ENCODE results near the gene MYL6.
A peak's percentile ranks its signal among the peaks of the same experiment; 100 is the strongest.

MYL6 gene

GRCh38 chr12:56189099-56189917 lies 31.1 kb downstream of the MYL6 start, which contains the start of gene SMARCC2 (continued):
- TF ChIP-seq ZNF239 (tag by site-specific recombination; IDR thresholded peaks at IDR 0.05): 0 out of 2 replicates have a peak, but pooled peaks have one; percentile 2
- no peak for TF ChIP-seq ZFP41 (tag by site-specific recombination; IDR thresholded peaks at IDR 0.05; ENCODE audit: borderline replicate concordance)
- TF ChIP-seq, protein P1, sequence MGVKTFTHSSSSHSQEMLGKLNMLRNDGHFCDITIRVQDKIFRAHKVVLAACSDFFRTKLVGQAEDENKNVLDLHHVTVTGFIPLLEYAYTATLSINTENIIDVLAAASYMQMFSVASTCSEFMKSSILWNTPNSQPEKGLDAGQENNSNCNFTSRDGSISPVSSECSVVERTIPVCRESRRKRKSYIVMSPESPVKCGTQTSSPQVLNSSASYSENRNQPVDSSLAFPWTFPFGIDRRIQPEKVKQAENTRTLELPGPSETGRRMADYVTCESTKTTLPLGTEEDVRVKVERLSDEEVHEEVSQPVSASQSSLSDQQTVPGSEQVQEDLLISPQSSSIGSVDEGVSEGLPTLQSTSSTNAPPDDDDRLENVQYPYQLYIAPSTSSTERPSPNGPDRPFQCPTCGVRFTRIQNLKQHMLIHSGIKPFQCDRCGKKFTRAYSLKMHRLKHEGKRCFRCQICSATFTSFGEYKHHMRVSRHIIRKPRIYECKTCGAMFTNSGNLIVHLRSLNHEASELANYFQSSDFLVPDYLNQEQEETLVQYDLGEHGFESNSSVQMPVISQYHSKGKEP (tag by site-specific recombination; IDR thresholded peaks at IDR 0.05): no peak
- no peak for TF ChIP-seq KLF16 (tag by site-specific recombination; IDR thresholded peaks at IDR 0.05)
- TF ChIP-seq, protein P2, sequence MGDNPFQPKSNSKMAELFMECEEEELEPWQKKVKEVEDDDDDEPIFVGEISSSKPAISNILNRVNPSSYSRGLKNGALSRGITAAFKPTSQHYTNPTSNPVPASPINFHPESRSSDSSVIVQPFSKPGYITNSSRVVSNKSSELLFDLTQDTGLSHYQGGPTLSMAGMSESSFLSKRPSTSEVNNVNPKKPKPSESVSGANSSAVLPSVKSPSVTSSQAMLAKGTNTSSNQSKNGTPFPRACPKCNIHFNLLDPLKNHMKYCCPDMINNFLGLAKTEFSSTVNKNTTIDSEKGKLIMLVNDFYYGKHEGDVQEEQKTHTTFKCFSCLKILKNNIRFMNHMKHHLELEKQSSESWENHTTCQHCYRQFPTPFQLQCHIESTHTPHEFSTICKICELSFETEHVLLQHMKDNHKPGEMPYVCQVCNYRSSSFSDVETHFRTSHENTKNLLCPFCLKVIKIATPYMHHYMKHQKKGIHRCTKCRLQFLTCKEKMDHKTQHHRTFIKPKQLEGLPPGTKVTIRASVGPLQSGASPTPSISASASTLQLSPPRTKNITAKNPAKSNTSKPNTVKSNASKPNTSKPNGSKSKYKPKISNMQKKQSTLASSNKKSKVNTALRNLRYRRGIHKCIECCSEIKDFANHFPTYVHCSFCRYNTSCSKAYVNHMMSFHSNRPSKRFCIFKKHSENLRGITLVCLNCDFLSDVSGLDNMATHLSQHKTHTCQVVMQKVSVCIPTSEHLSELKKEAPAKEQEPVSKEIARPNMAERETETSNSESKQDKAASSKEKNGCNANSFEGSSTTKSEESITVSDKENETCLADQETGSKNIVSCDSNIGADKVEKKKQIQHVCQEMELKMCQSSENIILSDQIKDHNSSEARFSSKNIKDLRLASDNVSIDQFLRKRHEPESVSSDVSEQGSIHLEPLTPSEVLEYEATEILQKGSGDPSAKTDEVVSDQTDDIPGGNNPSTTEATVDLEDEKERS (tag by site-specific recombination; IDR thresholded peaks at IDR 0.05): no peak
- no peak for TF ChIP-seq ZNF791 (tag by site-specific recombination; IDR thresholded peaks at IDR 0.05)
- no peak for TF ChIP-seq ZNF501 (tag by site-specific recombination; IDR thresholded peaks at IDR 0.05)
- TF ChIP-seq, protein P3, sequence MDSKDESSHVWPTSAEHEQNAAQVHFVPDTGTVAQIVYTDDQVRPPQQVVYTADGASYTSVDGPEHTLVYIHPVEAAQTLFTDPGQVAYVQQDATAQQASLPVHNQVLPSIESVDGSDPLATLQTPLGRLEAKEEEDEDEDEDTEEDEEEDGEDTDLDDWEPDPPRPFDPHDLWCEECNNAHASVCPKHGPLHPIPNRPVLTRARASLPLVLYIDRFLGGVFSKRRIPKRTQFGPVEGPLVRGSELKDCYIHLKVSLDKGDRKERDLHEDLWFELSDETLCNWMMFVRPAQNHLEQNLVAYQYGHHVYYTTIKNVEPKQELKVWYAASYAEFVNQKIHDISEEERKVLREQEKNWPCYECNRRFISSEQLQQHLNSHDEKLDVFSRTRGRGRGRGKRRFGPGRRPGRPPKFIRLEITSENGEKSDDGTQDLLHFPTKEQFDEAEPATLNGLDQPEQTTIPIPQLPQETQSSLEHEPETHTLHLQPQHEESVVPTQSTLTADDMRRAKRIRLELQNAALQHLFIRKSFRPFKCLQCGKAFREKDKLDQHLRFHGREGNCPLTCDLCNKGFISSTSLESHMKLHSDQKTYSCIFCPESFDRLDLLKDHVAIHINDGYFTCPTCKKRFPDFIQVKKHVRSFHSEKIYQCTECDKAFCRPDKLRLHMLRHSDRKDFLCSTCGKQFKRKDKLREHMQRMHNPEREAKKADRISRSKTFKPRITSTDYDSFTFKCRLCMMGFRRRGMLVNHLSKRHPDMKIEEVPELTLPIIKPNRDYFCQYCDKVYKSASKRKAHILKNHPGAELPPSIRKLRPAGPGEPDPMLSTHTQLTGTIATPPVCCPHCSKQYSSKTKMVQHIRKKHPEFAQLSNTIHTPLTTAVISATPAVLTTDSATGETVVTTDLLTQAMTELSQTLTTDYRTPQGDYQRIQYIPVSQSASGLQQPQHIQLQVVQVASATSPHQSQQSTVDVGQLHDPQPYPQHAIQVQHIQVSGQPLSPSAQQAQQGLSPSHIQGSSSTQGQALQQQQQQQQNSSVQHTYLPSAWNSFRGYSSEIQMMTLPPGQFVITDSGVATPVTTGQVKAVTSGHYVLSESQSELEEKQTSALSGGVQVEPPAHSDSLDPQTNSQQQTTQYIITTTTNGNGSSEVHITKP (tag by site-specific recombination; IDR thresholded peaks at IDR 0.05): no peak
- TF ChIP-seq ZNF623 (tag by site-specific recombination; IDR thresholded peaks at IDR 0.05): no peak
- TF ChIP-seq ZBTB8A (tag by site-specific recombination; IDR thresholded peaks at IDR 0.05): no peak
- TF ChIP-seq ZNF707 (tag by site-specific recombination; IDR thresholded peaks at IDR 0.05): no peak
- TF ChIP-seq ZFP69B (tag by site-specific recombination; IDR thresholded peaks at IDR 0.05): no peak
- no peak for TF ChIP-seq ZNF112 (tag by site-specific recombination; IDR thresholded peaks at IDR 0.05)
- no peak for TF ChIP-seq ZNF837 (tag by site-specific recombination; IDR thresholded peaks at IDR 0.05)
- peak; percentile 65; the same call in 1 of the 2 replicates for TF ChIP-seq ZNF777 (tag by site-specific recombination; IDR thresholded peaks at IDR 0.05; ENCODE audit: borderline replicate concordance)
- peak; percentile 77 for TF ChIP-seq ZSCAN30 (tag by site-specific recombination; IDR thresholded peaks at IDR 0.05)
- TF ChIP-seq ZNF223 (tag by site-specific recombination; IDR thresholded peaks at IDR 0.05): no peak
- no peak for TF ChIP-seq ZNF350 (tag by site-specific recombination; IDR thresholded peaks at IDR 0.05)
- no peak for TF ChIP-seq MYNN (tag by site-specific recombination; IDR thresholded peaks at IDR 0.05; ENCODE audit: borderline replicate concordance)
- TF ChIP-seq, protein P4, sequence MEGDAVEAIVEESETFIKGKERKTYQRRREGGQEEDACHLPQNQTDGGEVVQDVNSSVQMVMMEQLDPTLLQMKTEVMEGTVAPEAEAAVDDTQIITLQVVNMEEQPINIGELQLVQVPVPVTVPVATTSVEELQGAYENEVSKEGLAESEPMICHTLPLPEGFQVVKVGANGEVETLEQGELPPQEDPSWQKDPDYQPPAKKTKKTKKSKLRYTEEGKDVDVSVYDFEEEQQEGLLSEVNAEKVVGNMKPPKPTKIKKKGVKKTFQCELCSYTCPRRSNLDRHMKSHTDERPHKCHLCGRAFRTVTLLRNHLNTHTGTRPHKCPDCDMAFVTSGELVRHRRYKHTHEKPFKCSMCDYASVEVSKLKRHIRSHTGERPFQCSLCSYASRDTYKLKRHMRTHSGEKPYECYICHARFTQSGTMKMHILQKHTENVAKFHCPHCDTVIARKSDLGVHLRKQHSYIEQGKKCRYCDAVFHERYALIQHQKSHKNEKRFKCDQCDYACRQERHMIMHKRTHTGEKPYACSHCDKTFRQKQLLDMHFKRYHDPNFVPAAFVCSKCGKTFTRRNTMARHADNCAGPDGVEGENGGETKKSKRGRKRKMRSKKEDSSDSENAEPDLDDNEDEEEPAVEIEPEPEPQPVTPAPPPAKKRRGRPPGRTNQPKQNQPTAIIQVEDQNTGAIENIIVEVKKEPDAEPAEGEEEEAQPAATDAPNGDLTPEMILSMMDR (tag by site-specific recombination; IDR thresholded peaks at IDR 0.05): peak; percentile 92
- TF ChIP-seq KLF9 (tag by site-specific recombination; IDR thresholded peaks at IDR 0.05; ENCODE audit: low read depth): no peak
- no peak for TF ChIP-seq RBAK (tag by site-specific recombination; IDR thresholded peaks at IDR 0.05)
- TF ChIP-seq ZIC2 (tag by site-specific recombination; IDR thresholded peaks at IDR 0.05): no peak
- TF ChIP-seq, protein P5, sequence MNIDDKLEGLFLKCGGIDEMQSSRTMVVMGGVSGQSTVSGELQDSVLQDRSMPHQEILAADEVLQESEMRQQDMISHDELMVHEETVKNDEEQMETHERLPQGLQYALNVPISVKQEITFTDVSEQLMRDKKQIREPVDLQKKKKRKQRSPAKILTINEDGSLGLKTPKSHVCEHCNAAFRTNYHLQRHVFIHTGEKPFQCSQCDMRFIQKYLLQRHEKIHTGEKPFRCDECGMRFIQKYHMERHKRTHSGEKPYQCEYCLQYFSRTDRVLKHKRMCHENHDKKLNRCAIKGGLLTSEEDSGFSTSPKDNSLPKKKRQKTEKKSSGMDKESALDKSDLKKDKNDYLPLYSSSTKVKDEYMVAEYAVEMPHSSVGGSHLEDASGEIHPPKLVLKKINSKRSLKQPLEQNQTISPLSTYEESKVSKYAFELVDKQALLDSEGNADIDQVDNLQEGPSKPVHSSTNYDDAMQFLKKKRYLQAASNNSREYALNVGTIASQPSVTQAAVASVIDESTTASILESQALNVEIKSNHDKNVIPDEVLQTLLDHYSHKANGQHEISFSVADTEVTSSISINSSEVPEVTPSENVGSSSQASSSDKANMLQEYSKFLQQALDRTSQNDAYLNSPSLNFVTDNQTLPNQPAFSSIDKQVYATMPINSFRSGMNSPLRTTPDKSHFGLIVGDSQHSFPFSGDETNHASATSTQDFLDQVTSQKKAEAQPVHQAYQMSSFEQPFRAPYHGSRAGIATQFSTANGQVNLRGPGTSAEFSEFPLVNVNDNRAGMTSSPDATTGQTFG (tag by site-specific recombination; IDR thresholded peaks at IDR 0.05; ENCODE audit: borderline replicate concordance): no peak
